Measurements from ENCODE around the gene FBXO28. TPM values are rescaled to one million over a fixed set of nuclear protein-coding genes. Genes with fewer than 3 reads are reported as not detected.
A peak's percentile ranks its signal among the peaks of the same experiment; 100 is the strongest.

The FBXO28 gene
- total and polyA plus RNA-seq, 2 donors (not counting 3 experiments of a cell fraction or from before 2014, with no cell fraction given): 8.9 to 32.6 TPM

- FAIRE-seq: no peak
Observed at GRCh38 chr1:224182057-224182865, 68.3 kb downstream of the FBXO28 start.

More at GRCh38 chr1:224182057-224182865, 68.3 kb downstream of the FBXO28 start:
- TSS peak; percentile 74 for BruUV-seq (replicated peaks)
- ChIA-PET CTCF (interaction anchor here (0.6 to 1.6 kb wide), 9 partner anchors 10 to 155 kb away, joined by 3 to 13 read pairs (median 4); no protein-coding TSS in a partner anchor), POLR2A (interaction anchor here (0.5 to 1.4 kb wide), 6 partner anchors 13 to 371 kb away, joined by 3 to 4 read pairs (median 3); no protein-coding TSS in a partner anchor)
- no peak for DNase-seq (ENCODE audit: low read depth, low spot score)
- dilution Hi-C loops (cut with MboI; ENCODE audit: extremely low pct_ligation_motif_present, low sequenced_read_pairs) (no loop called here), intact Hi-C loops (cut with micrococcal nuclease) (loop anchor here (2.0 to 5.0 kb wide), 3 partner anchors 23 to 81 kb away; partner anchors contain the start of gene FBXO28)
- Histone ChIP-seq H3K4me2 (ENCODE audit: insufficient read depth, low read length) (peak overlapping the region; percentile 73), H3K9ac (replicated peaks; ENCODE audit: extremely low read depth, insufficient read depth, low read length) (peak overlapping the region; percentile 86), H3K4me1 (ENCODE audit: control insufficient read depth, extremely low read depth, insufficient read depth, low read length) (peaks cover 5% of the 10 kb centered on the region), H3K36me3 (ENCODE audit: control insufficient read depth in 2 of 2, extremely low read depth in 1 of 2, insufficient read depth in 2 of 2, low read length in 2 of 2) (no peaks in the 10 kb centered on the region), H2AFZ (ENCODE audit: low read depth, low read length) (peak overlapping the region; percentile 95), H3K27me3 (ENCODE audit: control insufficient read depth in 2 of 2, insufficient read depth in 2 of 2, low read length in 2 of 2) (no peaks in the 10 kb centered on the region), H3K27ac (ENCODE audit: insufficient read depth, low read depth, low read length) (peak overlapping the region; percentile 65), H3K4me3 (replicated peaks in 1 of 3; ENCODE audit: insufficient read depth in 1 of 3, low read depth in 1 of 3, low read length in 3 of 3) (peak overlapping the region; percentile 57 to 68 (median 65)), H3K79me2 (ENCODE audit: control insufficient read depth, insufficient read depth, low read length) (peaks cover 38% of the 10 kb centered on the region), H3K9me3 (replicated peaks; ENCODE audit: control insufficient read depth, insufficient read depth, low read length) (no peaks in the 10 kb centered on the region), H4K20me1 (replicated peaks; ENCODE audit: control insufficient read depth, extremely low read depth, insufficient read depth, low read length) (no peaks in the 10 kb centered on the region), H3K9me1 (replicated peaks; ENCODE audit: control insufficient read depth, extremely low read depth, insufficient read depth, low read length) (no peaks in the 10 kb centered on the region)
- TF ChIP-seq GATA2 (IDR thresholded peaks at IDR 0.05; ENCODE audit: insufficient read depth, insufficient read length, low read depth, low read length): no peak
- no peak for TF ChIP-seq POLR2A (IDR thresholded peaks at IDR 0.05; ENCODE audit: low read depth, low read length)
- TF ChIP-seq EZH2 (IDR thresholded peaks at IDR 0.05; ENCODE audit: borderline replicate concordance, low read depth, low read length, severe bottlenecking): no peak
- TF ChIP-seq MAX (IDR thresholded peaks at IDR 0.05; ENCODE audit: insufficient read depth, insufficient read length): no peak
- TF ChIP-seq FOS (IDR thresholded peaks at IDR 0.05; ENCODE audit: borderline replicate concordance, insufficient read depth, low read length): no peak
- no peak for TF ChIP-seq CTCF (IDR thresholded peaks at IDR 0.05; ENCODE audit: extremely low read depth in 1 of 2, insufficient read depth in 1 of 2, low read depth in 1 of 2, low read length in 2 of 2)
- no peak for TF ChIP-seq MYC (IDR thresholded peaks at IDR 0.05; ENCODE audit: low read depth, low read length)
- no peak for TF ChIP-seq JUN (IDR thresholded peaks at IDR 0.05; ENCODE audit: borderline replicate concordance, insufficient read depth, insufficient read length, low read depth)
- TF ChIP-seq POLR2AphosphoS5 (IDR thresholded peaks at IDR 0.05; ENCODE audit: insufficient read depth, low read depth, low read length): no peak

All from endothelial cell of umbilical vein (primary cell).